Nephron (organoid): Measurements from ENCODE around the gene TSPAN11.

Source experiments
- H3K27ac Mint-ChIP-seq, 3 experiments: 2 replicates each; pipeline ENCODE4 v1.8.0; 2020; ENCODE audit warnings: mixed read lengths in 3 of 3, mild to moderate bottlenecking in 2 of 3, moderate library complexity in 1 of 3
- H3K27me3 Mint-ChIP-seq: 2 replicates; pipeline ENCODE4 v1.8.0; 2021; ENCODE audit warnings: low read depth, mild to moderate bottlenecking, moderate library complexity, mixed read lengths
- H3K36me3 Mint-ChIP-seq: 2 replicates; pipeline ENCODE4 v1.8.0; 2020; ENCODE audit warnings: low read depth, mixed read lengths
- H3K4me1 Mint-ChIP-seq: 2 replicates; pipeline ENCODE4 v1.8.0; 2020; ENCODE audit warnings: mixed read lengths
- H3K4me3 Mint-ChIP-seq, 3 experiments: 2 replicates each; pipeline ENCODE4 v1.8.0; 2020; ENCODE audit warnings: mild to moderate bottlenecking in 3 of 3, mixed read lengths in 3 of 3, moderate library complexity in 2 of 3
- H3K9me3 Mint-ChIP-seq: 2 replicates; pipeline ENCODE4 v1.8.0; 2020; ENCODE audit warnings: mixed read lengths
- CTCF ChIP-seq, 3 experiments: fragments of 200-600 bp; sonication (generic); IDR thresholded peaks; one replicate each; pipeline ENCODE4 v1.5.0; 2021; ENCODE audit warnings: antibody characterized with exemption in 3 of 3; ENCODE audit not compliant: unreplicated experiment in 3 of 3

Gene TSPAN11

GRCh38 chr12:30973175-30973574, 46.6 kb downstream of the TSPAN11 start:
- no peak for TF ChIP-seq CTCF (IDR thresholded peaks at IDR 0.05; ENCODE audit: unreplicated experiment in 3 of 3)
- no peak overlapping the region for H3K4me3 Mint-ChIP-seq
- peaks cover 42% of the 10 kb centered on the region for H3K4me1 Mint-ChIP-seq
- H3K36me3 Mint-ChIP-seq, result peaks cover 7% of the 10 kb centered on the region
- no peak overlapping the region for H3K27ac Mint-ChIP-seq
- H3K27me3 Mint-ChIP-seq, result peaks cover 24% of the 10 kb centered on the region
- H3K9me3 Mint-ChIP-seq, result no peaks in the 10 kb centered on the region

GRCh38 chr12:30973830-30974229, 47.3 kb downstream of the TSPAN11 start:
- no peaks in the 10 kb centered on the region for H3K9me3 Mint-ChIP-seq
- H3K4me3 Mint-ChIP-seq, result no peak overlapping the region
- H3K27me3 Mint-ChIP-seq, result peaks cover 24% of the 10 kb centered on the region
- peaks cover 7% of the 10 kb centered on the region for H3K36me3 Mint-ChIP-seq
- H3K27ac Mint-ChIP-seq, result no peak overlapping the region
- peaks cover 43% of the 10 kb centered on the region for H3K4me1 Mint-ChIP-seq
- TF ChIP-seq CTCF (IDR thresholded peaks at IDR 0.05; ENCODE audit: unreplicated experiment in 3 of 3), result no peak

GRCh38 chr12:30974746-30975500, 48.4 kb downstream of the TSPAN11 start:
- no peak for TF ChIP-seq CTCF (IDR thresholded peaks at IDR 0.05; ENCODE audit: unreplicated experiment in 3 of 3)
- Mint-ChIP-seq H3K4me3 (peak overlapping the region in 1 of 3 experiments; percentile 14), H3K9me3 (no peaks in the 10 kb centered on the region), H3K27ac (peak overlapping the region in 1 of 3 experiments; percentile 26), H3K4me1 (peaks cover 45% of the 10 kb centered on the region), H3K36me3 (peaks cover 6% of the 10 kb centered on the region), H3K27me3 (peaks cover 24% of the 10 kb centered on the region)

GRCh38 chr12:30975581-30975980, 49.0 kb downstream of the TSPAN11 start:
- Mint-ChIP-seq H3K9me3 (no peaks in the 10 kb centered on the region), H3K4me1 (peaks cover 43% of the 10 kb centered on the region), H3K27me3 (peaks cover 24% of the 10 kb centered on the region), H3K36me3 (no peaks in the 10 kb centered on the region), H3K27ac (no peak overlapping the region), H3K4me3 (no peak overlapping the region)
- TF ChIP-seq CTCF (IDR thresholded peaks at IDR 0.05; ENCODE audit: unreplicated experiment in 3 of 3), result no peak

GRCh38 chr12:30976206-30976605, 49.7 kb downstream of the TSPAN11 start:
- Mint-ChIP-seq H3K27ac (no peak overlapping the region), H3K4me3 (no peak overlapping the region), H3K27me3 (peaks cover 20% of the 10 kb centered on the region), H3K4me1 (peaks cover 37% of the 10 kb centered on the region), H3K9me3 (no peaks in the 10 kb centered on the region), H3K36me3 (no peaks in the 10 kb centered on the region)
- no peak for TF ChIP-seq CTCF (IDR thresholded peaks at IDR 0.05; ENCODE audit: unreplicated experiment in 3 of 3)

GRCh38 chr12:30977124-30977523, 50.6 kb downstream of the TSPAN11 start:
- Mint-ChIP-seq H3K36me3 (no peaks in the 10 kb centered on the region), H3K4me3 (no peak overlapping the region), H3K27ac (no peak overlapping the region), H3K4me1 (peaks cover 32% of the 10 kb centered on the region), H3K27me3 (peaks cover 13% of the 10 kb centered on the region), H3K9me3 (no peaks in the 10 kb centered on the region)
- no peak for TF ChIP-seq CTCF (IDR thresholded peaks at IDR 0.05; ENCODE audit: unreplicated experiment in 3 of 3)
